NT2/D1 (cell line): ENCODE measurements around the gene ZNF358.
A peak's percentile ranks its signal among the peaks of the same experiment; 100 is the strongest.

Experiments
- DNase-seq: peaks from one replicate; pipeline ENCODE4 v3.0.0-alpha.2; 2011; ENCODE audit warnings: low read depth, low spot score
- H3K27me3 ChIP-seq: 2 replicates; pipeline ENCODE4 v1.6.0; 2011; ENCODE audit warnings: mild to moderate bottlenecking; ENCODE audit not compliant: insufficient read length, insufficient read depth
- H3K36me3 ChIP-seq: 2 replicates; pipeline ENCODE4 v1.6.1; 2011; ENCODE audit warnings: mild to moderate bottlenecking, low read length, mixed read lengths; ENCODE audit not compliant: insufficient read depth, insufficient read length
- H3K4me1 ChIP-seq: 2 replicates; pipeline ENCODE4 v1.5.1; 2011; ENCODE audit not compliant: insufficient read depth, insufficient read length
- H3K4me3 ChIP-seq: 2 replicates; pipeline ENCODE4 v1.5.1; 2011; ENCODE audit warnings: low read depth; ENCODE audit not compliant: insufficient read length
- H3K9ac ChIP-seq: 2 replicates; pipeline ENCODE4 v1.6.0; 2011; ENCODE audit warnings: low read depth; ENCODE audit not compliant: insufficient read length
- H3K9me3 ChIP-seq: 2 replicates; pipeline ENCODE4 v1.5.1; 2011; ENCODE audit warnings: mild to moderate bottlenecking, low read length; ENCODE audit not compliant: insufficient read depth
- SUZ12 ChIP-seq: IDR thresholded peaks from 2 replicates; pipeline ENCODE4 v1.6.1; 2011; ENCODE audit not compliant: insufficient read length, insufficient read depth; ENCODE audit errors: extremely low read depth
- YY1 ChIP-seq: IDR thresholded peaks from 2 replicates; pipeline ENCODE4 v1.6.1; 2011; ENCODE audit not compliant: insufficient read length, insufficient read depth
- ZNF274 ChIP-seq: IDR thresholded peaks from 2 replicates; pipeline ENCODE4 v1.6.1; 2011; ENCODE audit warnings: mild to moderate bottlenecking, low read depth, low read length

ZNF358 gene

GRCh38 chr19:7550169-7550770, 34.4 kb downstream of the ZNF358 start:
- Histone ChIP-seq H3K9ac (peak overlapping the region; percentile 8), H3K4me3 (no peak overlapping the region)
- DNase-seq = no peak

GRCh38 chr19:7550987-7551761, 35.3 kb downstream of the ZNF358 start:
- Histone ChIP-seq H3K9ac (no peak overlapping the region), H3K4me3 (no peak overlapping the region), H3K9me3 (no peaks in the 10 kb centered on the region), H3K27me3 (no peaks in the 10 kb centered on the region), H3K36me3 (peaks cover 37% of the 10 kb centered on the region), H3K4me1 (no peaks in the 10 kb centered on the region)
- TF ChIP-seq ZNF274 = no peak
- TF ChIP-seq SUZ12 = no peak
- TF ChIP-seq YY1 = peak; percentile 37
- peak; percentile 87 for DNase-seq

More at GRCh38 chr19:7550169-7550770, 34.4 kb downstream of the ZNF358 start:
- Histone ChIP-seq H3K9me3 (no peaks in the 10 kb centered on the region), H3K4me1 (no peaks in the 10 kb centered on the region), H3K27me3 (no peaks in the 10 kb centered on the region), H3K36me3 (peaks cover 31% of the 10 kb centered on the region)
- no peak for TF ChIP-seq SUZ12
- no peak for TF ChIP-seq YY1
- TF ChIP-seq ZNF274 = no peak

GRCh38 chr19:7552781-7553180, 36.9 kb downstream of the ZNF358 start:
- Histone ChIP-seq H3K9me3 (no peaks in the 10 kb centered on the region), H3K27me3 (no peaks in the 10 kb centered on the region), H3K4me3 (no peak overlapping the region), H3K9ac (no peak overlapping the region), H3K36me3 (peaks cover 51% of the 10 kb centered on the region), H3K4me1 (no peaks in the 10 kb centered on the region)
- no peak for DNase-seq
- TF ChIP-seq SUZ12 (no peak), YY1 (no peak), ZNF274 (no peak)

- H3K9me3 ChIP-seq = no peaks in the 10 kb centered on the region
- TF ChIP-seq SUZ12 = no peak
- TF ChIP-seq YY1 = no peak
- TF ChIP-seq ZNF274 = no peak
- H3K9ac ChIP-seq = no peak overlapping the region
- H3K27me3 ChIP-seq = no peaks in the 10 kb centered on the region
- H3K36me3 ChIP-seq = peaks cover 66% of the 10 kb centered on the region
- no peak for DNase-seq
- H3K4me3 ChIP-seq = no peak overlapping the region
- no peaks in the 10 kb centered on the region for H3K4me1 ChIP-seq
Observed at GRCh38 chr19:7554565-7554964, 38.7 kb downstream of the ZNF358 start.

- Histone ChIP-seq H3K4me1 (no peaks in the 10 kb centered on the region), H3K27me3 (no peaks in the 10 kb centered on the region), H3K9me3 (peaks cover 1% of the 10 kb centered on the region; the same call in 1 of the 2 replicates), H3K9ac (no peak overlapping the region), H3K4me3 (no peak overlapping the region), H3K36me3 (peaks cover 63% of the 10 kb centered on the region)
- no peak for DNase-seq
- no peak for TF ChIP-seq SUZ12
- no peak for TF ChIP-seq YY1
- TF ChIP-seq ZNF274 = no peak
Observed at GRCh38 chr19:7554990-7555864, 39.3 kb downstream of the ZNF358 start.

DNA sequence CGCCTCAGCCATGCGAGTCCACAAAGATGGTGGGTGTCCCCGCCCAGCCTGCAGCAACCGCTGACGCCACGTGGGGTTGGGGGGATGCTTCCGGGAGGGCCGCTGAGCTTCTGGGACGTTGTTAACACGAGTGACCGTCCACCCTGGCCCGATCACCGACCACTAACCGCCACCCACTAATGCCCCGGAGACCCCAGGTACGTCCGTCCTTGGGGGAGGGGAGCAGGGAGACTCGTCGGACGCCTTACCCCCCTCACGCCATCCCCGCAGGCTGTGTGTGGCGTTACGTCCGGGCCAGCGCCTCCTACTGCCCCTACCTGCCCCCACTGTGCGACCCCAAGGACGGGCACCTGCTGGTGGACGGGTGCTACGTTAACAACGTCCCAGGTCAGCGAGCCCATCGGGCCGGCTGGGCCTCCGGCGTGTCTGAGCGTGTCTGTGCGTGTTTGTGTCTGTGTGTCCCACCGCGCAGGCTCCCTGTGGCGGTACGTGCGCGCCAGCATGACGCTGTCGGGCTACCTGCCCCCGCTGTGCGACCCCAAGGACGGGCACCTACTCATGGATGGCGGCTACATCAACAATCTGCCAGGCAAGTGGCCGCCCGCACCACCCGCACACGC, 40.9 kb downstream of the ZNF358 start:
- no peak overlapping the region for H3K9ac ChIP-seq
- no peaks in the 10 kb centered on the region for H3K27me3 ChIP-seq
- DNase-seq = no peak
- H3K9me3 ChIP-seq = peaks cover 3% of the 10 kb centered on the region; the same call in 1 of the 2 replicates
- H3K4me3 ChIP-seq = no peak overlapping the region
- TF ChIP-seq ZNF274 (no peak), SUZ12 (no peak), YY1 (no peak)
- H3K36me3 ChIP-seq = peaks cover 68% of the 10 kb centered on the region
- no peaks in the 10 kb centered on the region for H3K4me1 ChIP-seq
